Astrocyte of the cerebellum (primary cell): ENCODE measurements around the gene TMED10.

Experiments used
- DNase-seq: peaks from one replicate; pipeline ENCODE4 v3.0.0-alpha.2; 2011; ENCODE audit warnings: low read depth
- H3K4me3 ChIP-seq: 2 replicates; pipeline ENCODE4 v1.5.1; 2011; ENCODE audit warnings: mild to moderate bottlenecking, low read depth, low read length, moderate library complexity
- CTCF ChIP-seq: IDR thresholded peaks from 2 replicates; pipeline ENCODE4 v1.5.1; 2012; ENCODE audit warnings: low read length, low read depth, moderate library complexity, mild to moderate bottlenecking; ENCODE audit errors: missing control alignments
- in situ Hi-C: cut with HindIII; loops from 2 replicates; pipeline ENCODE4 v1.10.0; 2017; ENCODE audit warnings: low sequenced_read_pairs

The TMED10 gene

DNA sequence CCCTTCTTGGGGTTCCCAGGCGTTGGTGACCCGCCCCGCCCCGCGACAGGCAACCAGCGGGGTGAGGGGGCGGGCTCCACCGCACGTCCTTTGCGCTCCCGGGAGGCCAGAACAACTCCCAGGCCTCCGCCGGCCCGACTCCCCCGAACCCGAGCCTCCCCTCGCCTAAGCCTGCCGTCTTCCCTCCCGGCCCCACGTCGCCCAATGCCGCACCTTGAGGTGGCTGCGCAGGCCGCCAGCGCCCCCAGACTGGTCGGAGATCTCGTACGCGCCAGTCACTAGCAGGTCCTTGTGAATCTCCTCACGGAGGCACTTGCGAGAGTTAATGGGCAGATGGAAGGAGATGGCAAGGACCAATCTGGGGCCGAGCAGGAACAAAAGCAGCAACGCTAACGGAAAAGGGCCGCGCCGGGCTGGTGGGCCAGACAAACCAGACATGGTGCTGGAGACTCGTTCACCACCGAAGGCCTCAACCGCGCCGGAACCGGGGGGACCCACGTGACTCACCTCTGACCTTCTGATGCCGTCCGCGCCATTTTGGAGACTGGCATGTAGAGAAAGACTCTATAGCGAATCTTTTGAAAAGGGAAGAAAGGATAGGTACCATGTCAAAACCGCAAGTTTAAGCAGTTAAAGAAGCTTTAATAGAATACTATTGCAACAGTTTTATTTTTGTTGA is at the start of gene TMED10:
Gene TMED10 (minus strand): TSS at position 471 of the 679 bp plus-strand sequence. CDS start 33 bp downstream, at position 438.
- in situ Hi-C loops: loop anchor here (5.0 kb wide), 1 partner anchor 34 kb away; no protein-coding TSS in a partner anchor
- peak; percentile 75 for DNase-seq
- no peak for TF ChIP-seq CTCF

GRCh38 chr14:75224561-75224960 is 48.1 kb upstream of the TMED10 start:
- H3K4me3 ChIP-seq: no peak overlapping the region
- TF ChIP-seq CTCF: no peak
- no peak for DNase-seq
- in situ Hi-C loops: no loop called here

More for the DNA sequence above, at the start of gene TMED10:
- peak within 1 kb of the TSS; percentile 88 for H3K4me3 ChIP-seq

- in situ Hi-C loops: no loop called here
- DNase-seq: no peak
- no peak overlapping the region for H3K4me3 ChIP-seq
- no peak for TF ChIP-seq CTCF
Observed at GRCh38 chr14:75223664-75224154, 47.3 kb upstream of the TMED10 start.

GRCh38 chr14:75222208-75222701 is 45.8 kb upstream of the TMED10 start:
- in situ Hi-C loops: no loop called here
- no peak overlapping the region for H3K4me3 ChIP-seq
- no peak for DNase-seq
- TF ChIP-seq CTCF: no peak

DNA sequence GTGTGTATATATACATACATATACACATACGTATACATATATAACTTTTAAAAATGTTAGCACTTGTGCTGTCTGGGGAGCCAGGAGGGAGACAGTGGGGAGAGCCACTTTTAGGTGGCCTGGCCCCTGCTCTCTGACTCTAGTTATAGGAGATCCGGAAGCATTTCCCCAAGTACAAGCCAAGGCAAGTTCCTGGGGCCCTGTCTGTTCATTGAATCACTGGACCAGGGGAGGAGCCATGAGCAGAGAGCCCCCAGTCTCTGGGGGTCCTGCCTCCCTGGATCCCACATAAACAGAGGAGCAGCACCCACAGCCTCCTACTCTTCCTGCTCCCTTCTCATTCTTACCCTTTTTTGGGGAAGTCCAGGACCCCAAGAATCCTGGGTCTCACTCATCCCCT is 45.4 kb upstream of the TMED10 start:
- no peak for TF ChIP-seq CTCF
- DNase-seq: no peak
- no peak overlapping the region for H3K4me3 ChIP-seq
- in situ Hi-C loops: no loop called here

DNA sequence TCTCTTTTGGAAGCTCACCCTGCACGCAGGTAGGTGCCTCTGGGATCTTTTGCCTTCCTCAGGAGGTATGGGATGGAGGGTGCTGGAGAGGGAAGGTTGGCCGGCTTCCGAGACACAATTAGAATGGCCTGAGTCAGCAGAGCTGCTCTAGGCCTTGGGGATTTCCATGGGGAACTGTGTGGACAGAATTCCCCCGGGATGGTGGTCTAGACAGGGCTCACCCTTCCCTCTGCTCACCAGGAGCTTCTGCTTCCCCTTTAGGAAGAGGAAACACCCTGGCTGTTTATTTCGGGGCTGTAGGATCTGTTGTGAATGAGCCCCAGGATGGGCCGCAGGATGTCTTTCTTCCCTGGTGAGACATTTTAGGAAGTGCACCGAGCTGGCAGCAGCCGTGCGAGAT is 43.7 kb upstream of the TMED10 start:
- no peak for DNase-seq
- TF ChIP-seq CTCF: no peak
- H3K4me3 ChIP-seq: no peak overlapping the region
- in situ Hi-C loops: no loop called here
